Liver (tissue), 3 donors: ENCODE data around the gene FAIM2.

Experiments used
- HNF4G ChIP-seq: IDR thresholded peaks from 2 replicates; pipeline ENCODE4 v1.6.1; 2016; ENCODE audit warnings: antibody characterized with exemption
- JUND ChIP-seq, 2 donors: IDR thresholded peaks; 2 replicates each; pipeline ENCODE4 v1.6.1; 2016; ENCODE audit warnings: antibody characterized with exemption in 2 of 2
- NR2F2 ChIP-seq: IDR thresholded peaks from 2 replicates; pipeline ENCODE4 v1.6.1; 2016; ENCODE audit warnings: antibody characterized with exemption
- RAD21 ChIP-seq, 2 donors: IDR thresholded peaks; 2 replicates each; pipeline ENCODE4 v1.6.1; 2016; ENCODE audit warnings: antibody characterized with exemption in 2 of 2, mild to moderate bottlenecking in 2 of 2
- RXRA ChIP-seq, 2 donors: IDR thresholded peaks; 2 replicates each; pipeline ENCODE4 v1.6.1; 2017 to 2018; ENCODE audit warnings: antibody characterized with exemption in 2 of 2, mild to moderate bottlenecking in 1 of 2
- SP1 ChIP-seq: IDR thresholded peaks from 2 replicates; pipeline ENCODE4 v1.6.1; 2018; ENCODE audit warnings: antibody characterized with exemption, mild to moderate bottlenecking
- TAF1 ChIP-seq: conservative IDR thresholded peaks from 2 replicates; pipeline ENCODE4 v1.6.1; 2016; ENCODE audit warnings: antibody characterized with exemption, mild to moderate bottlenecking
- YY1 ChIP-seq: IDR thresholded peaks from 2 replicates; pipeline ENCODE4 v1.6.1; 2016; ENCODE audit warnings: antibody characterized with exemption, mild to moderate bottlenecking
- TF ChIP-seq, protein P1 (sequence below): fragments of 150-350 bp; IDR thresholded peaks from 2 replicates; pipeline ENCODE4 v1.5.1; 2017; ENCODE audit warnings: improper control_type of control experiment, low read depth, low read length; ENCODE audit not compliant: missing input control
- TF ChIP-seq, protein P2 (sequence below): IDR thresholded peaks from 2 replicates; pipeline ENCODE4 v1.6.1; 2016; ENCODE audit warnings: antibody characterized with exemption, mild to moderate bottlenecking
- TF ChIP-seq, protein P3 (sequence below): IDR thresholded peaks from 2 replicates; pipeline ENCODE4 v1.6.1; 2016; ENCODE audit warnings: antibody characterized with exemption
- donor health status: healthy.
- donor health status: healthy.

DNA sequence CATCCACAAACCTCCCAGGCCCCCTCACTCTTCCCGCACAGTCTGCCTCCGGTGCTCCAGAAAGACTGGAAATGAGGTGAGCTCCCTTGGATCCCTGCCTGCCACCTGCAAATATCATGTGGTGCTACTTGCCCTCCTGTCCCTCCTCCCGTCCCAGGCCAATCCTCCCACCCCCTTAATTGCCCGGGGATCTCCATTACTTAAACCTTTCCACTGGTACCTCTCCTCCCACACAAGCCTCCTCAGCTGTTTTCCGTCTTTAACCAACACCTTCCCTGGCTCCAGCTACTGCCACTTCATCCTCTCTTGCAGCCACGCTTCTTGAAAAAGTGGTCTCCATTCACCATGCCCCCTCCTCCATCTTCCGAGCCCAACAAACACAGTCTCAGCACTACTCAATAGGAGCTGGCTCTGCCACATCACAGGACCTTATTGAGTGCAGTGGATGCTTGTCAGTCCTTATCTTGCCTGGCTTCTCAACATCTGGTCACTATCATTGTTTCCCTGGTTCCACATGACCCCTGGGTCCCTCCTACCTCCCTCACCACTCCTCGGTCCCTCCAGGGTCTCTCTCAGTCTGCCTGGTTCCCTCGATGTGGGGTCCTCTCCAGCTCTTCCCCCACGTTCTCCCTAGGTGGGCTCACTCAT lies 11.5 kb downstream of the FAIM2 start:
- TF ChIP-seq, protein P1, sequence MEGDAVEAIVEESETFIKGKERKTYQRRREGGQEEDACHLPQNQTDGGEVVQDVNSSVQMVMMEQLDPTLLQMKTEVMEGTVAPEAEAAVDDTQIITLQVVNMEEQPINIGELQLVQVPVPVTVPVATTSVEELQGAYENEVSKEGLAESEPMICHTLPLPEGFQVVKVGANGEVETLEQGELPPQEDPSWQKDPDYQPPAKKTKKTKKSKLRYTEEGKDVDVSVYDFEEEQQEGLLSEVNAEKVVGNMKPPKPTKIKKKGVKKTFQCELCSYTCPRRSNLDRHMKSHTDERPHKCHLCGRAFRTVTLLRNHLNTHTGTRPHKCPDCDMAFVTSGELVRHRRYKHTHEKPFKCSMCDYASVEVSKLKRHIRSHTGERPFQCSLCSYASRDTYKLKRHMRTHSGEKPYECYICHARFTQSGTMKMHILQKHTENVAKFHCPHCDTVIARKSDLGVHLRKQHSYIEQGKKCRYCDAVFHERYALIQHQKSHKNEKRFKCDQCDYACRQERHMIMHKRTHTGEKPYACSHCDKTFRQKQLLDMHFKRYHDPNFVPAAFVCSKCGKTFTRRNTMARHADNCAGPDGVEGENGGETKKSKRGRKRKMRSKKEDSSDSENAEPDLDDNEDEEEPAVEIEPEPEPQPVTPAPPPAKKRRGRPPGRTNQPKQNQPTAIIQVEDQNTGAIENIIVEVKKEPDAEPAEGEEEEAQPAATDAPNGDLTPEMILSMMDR = no peak
- TF ChIP-seq, protein P2, sequence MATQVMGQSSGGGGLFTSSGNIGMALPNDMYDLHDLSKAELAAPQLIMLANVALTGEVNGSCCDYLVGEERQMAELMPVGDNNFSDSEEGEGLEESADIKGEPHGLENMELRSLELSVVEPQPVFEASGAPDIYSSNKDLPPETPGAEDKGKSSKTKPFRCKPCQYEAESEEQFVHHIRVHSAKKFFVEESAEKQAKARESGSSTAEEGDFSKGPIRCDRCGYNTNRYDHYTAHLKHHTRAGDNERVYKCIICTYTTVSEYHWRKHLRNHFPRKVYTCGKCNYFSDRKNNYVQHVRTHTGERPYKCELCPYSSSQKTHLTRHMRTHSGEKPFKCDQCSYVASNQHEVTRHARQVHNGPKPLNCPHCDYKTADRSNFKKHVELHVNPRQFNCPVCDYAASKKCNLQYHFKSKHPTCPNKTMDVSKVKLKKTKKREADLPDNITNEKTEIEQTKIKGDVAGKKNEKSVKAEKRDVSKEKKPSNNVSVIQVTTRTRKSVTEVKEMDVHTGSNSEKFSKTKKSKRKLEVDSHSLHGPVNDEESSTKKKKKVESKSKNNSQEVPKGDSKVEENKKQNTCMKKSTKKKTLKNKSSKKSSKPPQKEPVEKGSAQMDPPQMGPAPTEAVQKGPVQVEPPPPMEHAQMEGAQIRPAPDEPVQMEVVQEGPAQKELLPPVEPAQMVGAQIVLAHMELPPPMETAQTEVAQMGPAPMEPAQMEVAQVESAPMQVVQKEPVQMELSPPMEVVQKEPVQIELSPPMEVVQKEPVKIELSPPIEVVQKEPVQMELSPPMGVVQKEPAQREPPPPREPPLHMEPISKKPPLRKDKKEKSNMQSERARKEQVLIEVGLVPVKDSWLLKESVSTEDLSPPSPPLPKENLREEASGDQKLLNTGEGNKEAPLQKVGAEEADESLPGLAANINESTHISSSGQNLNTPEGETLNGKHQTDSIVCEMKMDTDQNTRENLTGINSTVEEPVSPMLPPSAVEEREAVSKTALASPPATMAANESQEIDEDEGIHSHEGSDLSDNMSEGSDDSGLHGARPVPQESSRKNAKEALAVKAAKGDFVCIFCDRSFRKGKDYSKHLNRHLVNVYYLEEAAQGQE = no peak
- TF ChIP-seq, protein P3, sequence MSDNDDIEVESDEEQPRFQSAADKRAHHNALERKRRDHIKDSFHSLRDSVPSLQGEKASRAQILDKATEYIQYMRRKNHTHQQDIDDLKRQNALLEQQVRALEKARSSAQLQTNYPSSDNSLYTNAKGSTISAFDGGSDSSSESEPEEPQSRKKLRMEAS = no peak
- TF ChIP-seq JUND (IDR thresholded peaks at IDR 0.05) = no peak
- TF ChIP-seq TAF1 = no peak
- no peak for TF ChIP-seq YY1
- no peak for TF ChIP-seq RXRA (IDR thresholded peaks at IDR 0.05)
- TF ChIP-seq SP1 = no peak
- TF ChIP-seq RAD21 (IDR thresholded peaks at IDR 0.05) = no peak
- TF ChIP-seq HNF4G = no peak
- no peak for TF ChIP-seq NR2F2
